Right cardiac atrium (tissue), 5 donors: ENCODE measurements around the gene AEBP1. TPM values are rescaled to one million over a fixed set of nuclear protein-coding genes. Genes with fewer than 3 reads are reported as not detected.
A peak's percentile ranks its signal among the peaks of the same experiment; 100 is the strongest.

Source experiments
- ATAC-seq, 2 donors: fragments of 200-7000 bp; cut with Tn5 transposase; one replicate each; pipeline versions ENCODE4 v1.8.0 to v1.9.1; 2020; ENCODE audit warnings: moderate library complexity in 2 of 2, mild to moderate bottlenecking in 1 of 2
- DNase-seq, 3 donors: peaks; one replicate each; pipeline ENCODE4 v3.0.0-alpha.2; 2020
- H3K27ac ChIP-seq: one replicate; pipeline ENCODE4 v1.5.1; 2013; ENCODE audit warnings: mild to moderate bottlenecking, low read length, control low read depth, moderate library complexity
- H3K27me3 ChIP-seq: one replicate; pipeline ENCODE4 v1.6.1; 2013; ENCODE audit not compliant: control insufficient read depth, insufficient read depth
- H3K4me1 ChIP-seq: one replicate; pipeline ENCODE4 v1.6.1; 2013; ENCODE audit warnings: low read length; ENCODE audit not compliant: control insufficient read depth, insufficient read depth
- H3K4me3 ChIP-seq: one replicate; pipeline ENCODE4 v1.5.1; 2013; ENCODE audit warnings: low read length, control low read depth
- H3K9me3 ChIP-seq: one replicate; pipeline ENCODE4 v1.6.1; 2013; ENCODE audit warnings: low read length; ENCODE audit not compliant: control insufficient read depth
- WGBS: extraction: QIAGEN DNeasy Blood & Tissue Kit; methylation state at CpG from one replicate; pipeline ENCODE4 v1.1.7; 2013; 5-methylcytosine and 5-hydroxymethylcytosine counted together
- intact Hi-C, 4 donors: fragments of 100-400 bp; cut with DNase I; formaldehyde crosslinking; loops; one replicate each; pipeline versions ENCODE4 v1.11.0 to v1.14.0; 2022 to 2023
- polyA plus RNA-seq: library from polyadenylated mRNA; stranded (reverse); fragments of 200-250 nt; gene quantifications from one replicate; pipeline ENCODE4 v1.2.3, GENCODE V29; 2013
- total RNA-seq, 4 donors: library from RNA; stranded (reverse); fragmentation: NEBNext Ultra II Directional; extraction: Animal tissue kit (Norgen Biotek cat#: 25700); gene quantifications; one replicate each; pipeline ENCODE4 v1.2.1, GENCODE V29; 2021
- donor health status: healthy with polysubstance abuse.
- donor health status: DM: no; HTN: yes; CAD: no.
- donor health status: DM: no; HTN: no; CAD: no.
- donor health status: DM: no; HTN: yes; CAD: no; lungs with severe emphysema.
- donor health status: DM: yes; HTN: yes; CAD: no.

The AEBP1 gene
- total and polyA plus RNA-seq, 5 donors = 62.8 to 124 (median 94.6) TPM

DNA sequence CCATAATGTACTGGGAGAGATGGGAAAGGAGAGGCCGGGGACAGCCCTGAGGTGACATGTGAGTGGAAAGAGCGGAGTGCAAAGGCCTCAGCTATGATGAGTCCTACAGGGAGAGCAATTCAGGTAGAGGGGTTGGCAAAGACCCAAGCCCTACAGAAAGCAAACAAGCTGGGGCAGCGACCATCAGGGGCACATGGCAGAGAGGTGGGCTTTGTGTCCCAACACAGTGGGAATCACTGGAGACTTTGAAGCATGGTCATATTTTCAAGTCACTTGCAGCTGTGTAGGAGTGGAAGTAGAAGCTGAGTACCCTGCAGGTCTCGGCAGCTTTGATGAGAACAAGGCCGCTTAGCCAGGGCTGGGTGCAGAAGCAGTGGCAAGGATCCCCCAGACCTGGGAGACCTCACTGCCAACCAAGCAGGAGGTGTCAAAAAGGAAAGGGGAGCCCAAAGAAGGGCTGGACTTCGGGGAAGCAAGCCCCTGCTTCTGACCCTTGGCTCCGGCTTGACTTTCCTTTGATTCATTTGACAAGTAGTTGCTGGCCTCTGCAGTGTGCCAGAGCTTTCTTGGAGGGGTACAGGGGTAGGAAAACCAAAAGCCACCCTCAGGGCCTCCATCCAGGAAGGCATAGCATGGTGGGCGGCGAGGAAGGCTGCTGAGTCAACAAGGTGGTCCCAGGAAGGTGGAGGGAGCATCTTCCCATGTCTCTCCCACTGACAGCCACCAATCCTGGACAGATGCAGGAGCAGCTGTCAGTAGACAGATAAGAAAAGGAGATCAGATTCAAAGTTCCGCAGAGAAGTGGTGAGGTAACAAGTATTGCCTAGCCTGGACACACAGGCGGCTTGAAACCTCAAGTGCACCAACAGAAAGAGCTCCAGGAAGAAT is 36.8 kb upstream of the AEBP1 start:
- Histone ChIP-seq H3K27me3 (no peaks in the 10 kb centered on the region), H3K4me3 (no peak overlapping the region), H3K4me1 (peaks cover 13% of the 10 kb centered on the region), H3K9me3 (no peaks in the 10 kb centered on the region), H3K27ac (no peak overlapping the region)
- DNase-seq = peak; percentile 8 to 45 (median 42)
- ATAC-seq = no peak
- intact Hi-C loops = no loop called here
- WGBS = 77% methylated on average over 11 of the region's 11 CpGs

DNA sequence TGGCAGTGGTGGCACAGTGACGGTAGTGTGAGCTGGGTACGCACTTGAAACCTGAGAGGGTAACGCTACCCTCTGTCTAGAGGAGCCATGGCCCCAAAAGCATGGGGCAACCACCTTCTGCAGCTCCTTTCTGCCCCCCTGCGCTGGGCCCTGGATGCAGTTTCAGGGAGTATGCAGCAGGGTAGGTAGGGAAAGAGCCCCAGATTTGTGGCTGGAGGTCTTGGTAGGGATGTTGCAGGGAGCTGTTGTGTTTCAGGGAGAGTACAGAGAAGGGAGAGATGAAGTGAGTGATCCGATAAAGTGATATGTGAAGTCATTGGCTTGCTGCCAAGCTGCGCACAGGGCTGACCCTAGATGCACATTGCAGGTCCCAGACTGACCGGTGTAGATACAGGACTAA is 36.1 kb upstream of the AEBP1 start:
- no peak for ATAC-seq
- Histone ChIP-seq H3K27ac (no peak overlapping the region), H3K4me3 (no peak overlapping the region), H3K4me1 (peaks cover 13% of the 10 kb centered on the region), H3K27me3 (no peaks in the 10 kb centered on the region), H3K9me3 (no peaks in the 10 kb centered on the region)
- intact Hi-C loops = no loop called here
- DNase-seq = peak; percentile 18 to 54 (median 49)
- WGBS = 59% methylated on average over 7 of the region's 7 CpGs

DNA sequence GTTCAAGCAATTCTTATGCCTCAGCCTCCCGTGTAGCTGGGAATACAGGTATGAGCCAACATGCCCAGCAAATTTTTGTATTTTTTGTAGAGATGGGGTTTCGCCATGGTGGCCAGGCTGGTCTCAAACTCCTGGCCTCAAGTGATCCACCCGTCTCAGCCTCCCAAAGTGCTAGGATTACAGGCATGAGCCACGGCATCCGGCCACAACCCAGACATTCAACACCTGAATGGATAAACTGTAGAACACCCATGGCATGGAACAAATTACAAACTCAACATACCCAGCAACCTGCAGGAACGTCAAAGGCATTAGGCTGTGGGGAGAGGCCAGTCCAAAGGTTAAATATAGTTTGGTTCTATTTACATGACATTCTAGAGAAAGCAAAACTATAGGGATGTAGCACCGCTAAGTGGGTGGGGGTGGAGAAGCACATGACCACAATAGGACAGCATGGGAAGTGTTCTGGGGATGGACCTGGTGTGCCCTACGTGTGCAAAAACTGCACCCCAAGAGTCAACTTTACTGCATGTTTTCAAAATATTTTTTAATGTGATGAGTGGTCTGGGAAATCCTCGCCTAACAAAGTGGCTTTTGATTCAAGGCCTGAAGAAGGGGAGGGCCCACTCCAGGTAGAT is 32.3 kb upstream of the AEBP1 start:
- WGBS = 65% methylated on average over 9 of the region's 9 CpGs
- DNase-seq (peak; percentile 2 to 24 (median 16)), ATAC-seq (no peak)
- H3K27me3 ChIP-seq = no peaks in the 10 kb centered on the region
- peaks cover 3% of the 10 kb centered on the region for H3K4me1 ChIP-seq
- H3K4me3 ChIP-seq = no peak overlapping the region
- intact Hi-C loops = loop anchor here in 3 of 4 donors (5.0 to 10.0 kb wide), 2 partner anchors 115 to 123 kb away; partner anchors contain the start of gene GCK (in 1 of the 3)
- no peaks in the 10 kb centered on the region for H3K9me3 ChIP-seq
- H3K27ac ChIP-seq = peak overlapping the region; percentile 2

DNA sequence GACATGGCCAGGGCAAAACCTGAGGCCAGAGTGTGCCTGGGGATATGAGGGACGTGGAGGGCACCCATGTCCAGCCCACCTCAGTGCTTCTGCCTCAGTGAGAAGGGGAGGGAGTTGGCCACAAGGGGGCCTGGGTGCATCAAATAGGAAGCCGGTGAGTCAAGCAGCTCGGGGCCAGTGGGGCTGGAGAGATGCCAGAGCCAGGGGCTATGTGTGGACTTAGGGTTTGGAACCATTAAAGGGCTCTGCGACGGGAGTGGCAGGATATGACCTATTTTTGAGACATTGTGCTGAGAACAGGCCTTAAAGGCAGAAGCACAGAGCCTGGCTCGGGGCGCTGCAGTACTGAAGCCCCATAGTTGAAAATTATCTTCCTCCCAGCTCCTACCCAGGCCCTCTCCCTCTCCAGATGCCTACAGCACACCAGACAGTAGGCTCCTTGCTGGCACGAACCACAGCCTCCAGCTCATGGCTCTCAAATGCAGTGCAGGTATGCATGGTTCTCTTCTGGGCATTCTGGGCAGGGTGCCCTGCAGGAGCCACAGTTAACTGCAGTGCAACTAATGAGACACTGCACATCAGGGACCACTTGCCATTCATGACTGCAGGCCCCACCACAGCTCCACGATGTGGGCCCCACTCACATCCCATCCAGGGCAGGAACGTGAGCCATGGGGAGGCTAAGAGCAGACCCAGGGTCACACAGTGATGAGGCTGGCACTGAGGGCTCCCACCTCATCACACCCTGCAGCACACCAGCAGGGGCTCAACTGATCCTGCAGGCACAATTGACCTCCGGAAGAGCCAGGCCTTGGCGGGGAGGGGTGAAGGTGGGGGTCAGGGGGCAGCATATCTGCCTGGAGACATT is 31.5 kb upstream of the AEBP1 start:
- intact Hi-C loops = loop anchor here in 3 of 4 donors (5.0 to 10.0 kb wide), 2 partner anchors 115 to 122 kb away; partner anchors contain the start of gene GCK (in 1 of the 3)
- ATAC-seq = peak; percentile 39 to 75
- Histone ChIP-seq H3K9me3 (no peaks in the 10 kb centered on the region), H3K4me3 (no peak overlapping the region), H3K27me3 (no peaks in the 10 kb centered on the region), H3K27ac (peak overlapping the region; percentile 28), H3K4me1 (peaks cover 3% of the 10 kb centered on the region)
- DNase-seq = peak; percentile 91 to 94 (median 94)
- 32% methylated on average over 12 of the region's 12 CpGs for WGBS

DNA sequence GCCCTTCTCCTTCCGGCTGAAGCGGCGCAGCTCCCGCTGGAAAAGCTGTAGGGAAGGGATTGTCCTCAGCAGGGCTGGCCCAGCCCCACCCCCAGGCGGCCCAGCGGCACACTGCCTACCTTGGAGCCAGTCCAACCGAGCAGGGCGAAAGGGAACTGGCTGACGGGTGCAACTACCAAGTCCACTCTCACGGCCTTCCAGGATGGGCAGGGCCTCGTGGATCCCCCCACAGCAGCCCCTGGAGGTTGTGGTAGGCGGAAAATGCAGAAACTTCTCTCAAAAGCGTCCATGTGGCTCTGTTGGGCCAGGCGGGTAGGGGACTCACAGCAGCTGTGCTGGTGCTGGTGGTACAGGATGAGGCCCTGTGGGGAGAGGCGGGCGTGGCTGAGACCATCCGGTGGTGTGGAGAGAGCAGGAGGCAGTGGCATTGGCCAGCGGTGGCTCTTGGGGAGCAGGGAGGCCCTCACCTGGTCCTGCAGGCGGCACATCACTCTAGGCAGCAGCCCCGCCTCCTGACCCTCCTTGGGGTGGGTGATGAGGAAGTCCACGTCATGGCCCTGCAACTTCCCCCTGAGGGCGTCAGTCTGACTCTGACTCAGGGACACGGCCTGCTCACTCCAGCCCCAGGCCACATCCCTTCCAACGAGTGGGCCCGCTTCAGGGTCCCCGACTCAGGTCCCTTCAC is 30.3 kb upstream of the AEBP1 start:
- WGBS = 52% methylated on average over 26 of the region's 26 CpGs
- DNase-seq = peak; percentile 80 to 93 (median 90)
- Histone ChIP-seq H3K9me3 (no peaks in the 10 kb centered on the region), H3K4me3 (no peak overlapping the region), H3K27me3 (no peaks in the 10 kb centered on the region), H3K4me1 (no peaks in the 10 kb centered on the region), H3K27ac (peak overlapping the region; percentile 63)
- intact Hi-C loops = loop anchor here in 3 of 4 donors (5.0 to 10.0 kb wide), 2 partner anchors 113 to 121 kb away; partner anchors contain the start of gene GCK (in 1 of the 3)
- ATAC-seq = peak; percentile 61 to 77

DNA sequence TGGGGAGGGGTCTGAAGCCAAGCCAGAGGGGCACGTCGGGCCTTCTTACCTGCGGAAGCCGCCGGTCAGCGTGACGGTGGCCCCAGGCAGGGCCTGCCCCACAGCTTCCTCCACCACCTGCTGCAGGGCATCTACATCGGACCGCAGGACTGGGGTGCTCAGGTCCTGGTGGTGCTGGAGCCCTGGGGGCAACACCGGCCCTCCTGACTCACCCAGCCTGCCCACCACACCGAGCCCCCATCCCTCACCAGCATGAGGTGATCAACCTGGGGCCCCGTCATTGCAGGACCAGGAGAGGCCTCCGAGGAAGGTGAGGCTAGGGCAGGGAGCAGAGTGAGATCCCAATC is 29.8 kb upstream of the AEBP1 start:
- Histone ChIP-seq H3K4me1 (no peaks in the 10 kb centered on the region), H3K4me3 (no peak overlapping the region), H3K27ac (peak overlapping the region; percentile 16), H3K9me3 (no peaks in the 10 kb centered on the region), H3K27me3 (no peaks in the 10 kb centered on the region)
- ATAC-seq (no peak), DNase-seq (no peak)
- intact Hi-C loops = loop anchor here in 3 of 4 donors (5.0 to 10.0 kb wide), 2 partner anchors 113 to 120 kb away; partner anchors contain the start of gene GCK (in 1 of the 3)
- WGBS = 82% methylated on average over 13 of the region's 13 CpGs

DNA sequence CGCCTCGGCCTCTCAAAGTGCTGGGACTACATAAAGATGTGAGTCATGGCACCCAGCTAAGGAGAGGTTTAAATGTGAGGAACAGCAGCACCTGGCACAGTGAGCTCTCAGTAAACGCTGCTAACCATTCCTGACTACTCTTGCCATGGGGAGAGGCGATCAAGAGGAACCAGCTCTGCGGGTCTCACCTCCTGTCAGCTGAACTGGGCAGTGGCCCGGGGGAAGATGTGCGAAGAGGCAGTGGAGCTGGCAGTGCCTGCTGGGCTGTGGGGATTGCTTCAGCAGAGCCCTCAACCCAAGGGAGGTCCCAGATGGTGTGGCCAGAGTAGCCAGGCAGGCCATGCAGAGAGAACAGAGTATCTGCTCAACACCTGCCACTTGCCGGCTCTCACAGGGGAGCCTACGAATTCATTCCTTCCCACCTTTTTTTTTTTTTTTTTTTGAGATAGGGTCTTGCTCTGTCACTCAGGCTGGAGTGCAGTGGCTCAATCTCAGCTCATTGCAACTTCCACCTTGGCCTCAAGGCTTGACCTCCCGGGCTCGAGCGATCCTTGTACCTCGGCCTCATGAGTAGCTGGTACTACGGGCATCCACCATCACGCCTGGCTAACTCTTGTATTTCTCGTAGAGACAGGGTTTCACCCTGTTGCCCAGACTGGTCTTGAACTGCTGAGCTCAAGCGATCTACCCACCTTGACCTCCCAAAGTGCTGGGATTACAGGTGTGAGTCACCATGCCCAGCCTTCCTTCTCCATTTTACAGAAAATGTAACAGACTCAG is 28.7 kb upstream of the AEBP1 start:
- intact Hi-C loops = loop anchor here in 2 of 4 donors (10.0 kb wide), 1 partner anchor 119 kb away; no protein-coding TSS in a partner anchor
- H3K4me1 ChIP-seq = no peaks in the 10 kb centered on the region
- no peaks in the 10 kb centered on the region for H3K27me3 ChIP-seq
- no peaks in the 10 kb centered on the region for H3K9me3 ChIP-seq
- no peak for ATAC-seq
- peak overlapping the region; percentile 57 for H3K27ac ChIP-seq
- DNase-seq = peak in 1 of 3 donors; percentile 13
- WGBS = 93% methylated on average over 17 of the region's 17 CpGs
- H3K4me3 ChIP-seq = no peak overlapping the region

DNA sequence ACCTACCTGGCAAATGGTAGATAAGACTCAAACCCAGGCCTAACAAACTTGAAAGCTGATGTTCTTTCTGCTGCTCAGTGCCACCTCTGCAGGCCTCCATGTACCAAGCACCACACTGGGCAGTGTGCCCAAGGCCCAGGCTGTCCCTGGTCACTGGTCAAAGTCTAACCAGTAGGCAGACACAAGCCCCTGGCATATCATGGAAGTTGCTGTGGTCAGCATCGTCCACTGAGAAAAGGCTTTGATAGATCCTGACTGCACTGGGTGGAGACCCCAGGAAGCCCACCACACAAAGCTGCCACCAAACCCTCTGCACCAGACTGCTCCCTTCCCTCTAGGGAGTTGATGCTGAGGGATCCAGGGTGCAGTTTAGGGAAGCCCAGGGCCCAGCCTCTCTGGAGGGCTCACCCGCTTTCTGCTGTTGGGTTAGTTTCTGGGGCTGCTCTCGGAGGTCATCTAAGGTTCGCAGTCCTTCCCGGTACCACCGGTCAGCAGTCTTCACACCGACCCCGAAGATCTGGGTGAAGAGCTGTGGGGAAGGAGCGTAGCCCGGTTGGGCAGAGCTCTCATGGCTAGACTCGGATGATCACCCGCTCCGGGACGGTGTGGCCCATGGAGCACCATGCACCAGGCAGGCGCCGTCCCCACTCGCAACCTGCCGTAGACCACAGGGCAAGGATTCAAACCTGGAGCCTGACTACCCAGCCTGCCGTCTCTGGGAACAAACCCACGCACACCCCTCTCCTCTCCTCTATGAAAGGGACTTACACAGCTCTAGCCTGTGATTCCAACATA is 27.8 kb upstream of the AEBP1 start:
- 92% methylated on average over 20 of the region's 20 CpGs for WGBS
- Histone ChIP-seq H3K27me3 (no peaks in the 10 kb centered on the region), H3K4me1 (peaks cover 3% of the 10 kb centered on the region), H3K9me3 (no peaks in the 10 kb centered on the region), H3K27ac (peak overlapping the region; percentile 57), H3K4me3 (no peak overlapping the region)
- ATAC-seq (no peak), DNase-seq (peak in 2 of 3 donors; percentile 28 to 80)
- intact Hi-C loops = loop anchor here in 2 of 4 donors (10.0 kb wide), 1 partner anchor 119 kb away; no protein-coding TSS in a partner anchor

DNA sequence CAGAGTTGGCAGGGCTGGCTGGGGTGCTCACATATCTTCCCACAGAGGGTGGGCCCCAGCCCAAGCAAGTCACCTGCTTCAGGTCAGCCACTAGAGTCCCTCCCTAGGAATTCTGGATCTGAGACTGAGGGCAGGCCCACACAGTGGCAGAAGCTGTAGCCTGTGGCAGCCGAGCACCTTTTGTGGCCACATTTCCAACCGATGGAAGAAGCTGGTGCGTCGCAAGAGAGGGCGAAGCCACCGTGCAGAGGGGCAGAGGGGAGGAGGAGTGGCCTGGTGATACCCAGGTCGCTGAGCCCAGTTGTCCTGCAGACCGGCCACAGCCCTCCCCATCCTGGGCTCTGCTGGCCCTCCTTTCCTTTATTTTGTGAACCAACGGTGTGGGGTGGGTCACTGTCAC is 27.1 kb upstream of the AEBP1 start:
- intact Hi-C loops = loop anchor here in 2 of 4 donors (10.0 kb wide), 1 partner anchor 118 kb away; no protein-coding TSS in a partner anchor
- ATAC-seq = no peak
- no peaks in the 10 kb centered on the region for H3K9me3 ChIP-seq
- 83% methylated on average over 9 of the region's 9 CpGs for WGBS
- H3K27me3 ChIP-seq = no peaks in the 10 kb centered on the region
- H3K4me3 ChIP-seq = no peak overlapping the region
- H3K4me1 ChIP-seq = peaks cover 3% of the 10 kb centered on the region
- peak in 1 of 3 donors; percentile 3 for DNase-seq
- peak overlapping the region; percentile 39 for H3K27ac ChIP-seq
